Upper lobe of right lung (tissue), 1 donor: ENCODE measurements around the gene CCDC69. TPM values are rescaled to one million over a fixed set of nuclear protein-coding genes. Genes with fewer than 3 reads are reported as not detected.
A peak's percentile ranks its signal among the peaks of the same experiment; 100 is the strongest.

Source experiments
- ATAC-seq: fragments of 200-7000 bp; cut with Tn5 transposase; one replicate; pipeline ENCODE4 v1.9.1; 2020; ENCODE audit warnings: mild to moderate bottlenecking, moderate library complexity
- DNase-seq: peaks from one replicate; pipeline ENCODE4 v3.0.0-alpha.2; 2020
- H3K27ac ChIP-seq: fragments of 200-600 bp; one replicate; pipeline ENCODE4 v1.8.0; 2022
- H3K27me3 ChIP-seq: fragments of 200-600 bp; one replicate; pipeline ENCODE4 v1.8.0; 2022; ENCODE audit warnings: mild to moderate bottlenecking
- H3K36me3 ChIP-seq: fragments of 200-600 bp; one replicate; pipeline ENCODE4 v1.8.0; 2022
- H3K4me1 ChIP-seq: fragments of 200-600 bp; one replicate; pipeline ENCODE4 v1.8.0; 2022
- H3K4me3 ChIP-seq: fragments of 200-600 bp; one replicate; pipeline ENCODE4 v1.8.0; 2022; ENCODE audit warnings: mild to moderate bottlenecking
- H3K9me3 ChIP-seq: fragments of 200-600 bp; one replicate; pipeline ENCODE4 v1.8.0; 2022
- CTCF ChIP-seq: fragments of 200-600 bp; IDR thresholded peaks from one replicate; pipeline ENCODE4 v1.8.0; 2022; ENCODE audit warnings: antibody characterized with exemption
- intact Hi-C: fragments of 100-400 bp; cut with DNase I; formaldehyde crosslinking; loops from one replicate; pipeline ENCODE4 v1.11.0; 2022
- total RNA-seq: library from RNA; stranded (reverse); fragmentation: NEBNext Ultra II Directional; extraction: Animal tissue kit (Norgen Biotek cat#: 25700); gene quantifications from one replicate; pipeline ENCODE4 v1.2.1, GENCODE V29; 2021
- donor health status: DM: no; HTN: yes; CAD: no; lungs with severe emphysema.

The CCDC69 gene
- total RNA-seq, 1 donor from 2014 or later = 81.9 TPM

GRCh38 chr5:151214614-151215545, 9.0 kb downstream of the CCDC69 start:
- peak; percentile 67 for ATAC-seq
- Histone ChIP-seq H3K27ac (peak overlapping the region; percentile 89), H3K9me3 (no peaks in the 10 kb centered on the region), H3K36me3 (no peaks in the 10 kb centered on the region), H3K4me3 (no peak overlapping the region), H3K4me1 (peaks cover 60% of the 10 kb centered on the region), H3K27me3 (no peaks in the 10 kb centered on the region)
- TF ChIP-seq CTCF = no peak
- no peak for DNase-seq
- intact Hi-C loops = no loop called here

- DNase-seq (peak; percentile 92), ATAC-seq (peak; percentile 97)
- peaks cover 67% of the 10 kb centered on the region for H3K4me1 ChIP-seq
- intact Hi-C loops = no loop called here
- peak overlapping the region; percentile 25 for H3K4me3 ChIP-seq
- H3K27me3 ChIP-seq = no peaks in the 10 kb centered on the region
- H3K27ac ChIP-seq = peak overlapping the region; percentile 89
- no peaks in the 10 kb centered on the region for H3K36me3 ChIP-seq
- no peak for TF ChIP-seq CTCF
- no peaks in the 10 kb centered on the region for H3K9me3 ChIP-seq
These were observed 9.9 kb downstream of the CCDC69 start for GRCh38 chr5:151213803-151214613.

GRCh38 chr5:151212406-151212798, 11.5 kb downstream of the CCDC69 start:
- no peak for ATAC-seq
- peak overlapping the region; percentile 89 for H3K27ac ChIP-seq

GRCh38 chr5:151208481-151208914, 15.4 kb downstream of the CCDC69 start:
- peak overlapping the region; percentile 86 for H3K27ac ChIP-seq
- TF ChIP-seq CTCF = no peak
- no peak for DNase-seq
- peak; percentile 68 for ATAC-seq
- H3K36me3 ChIP-seq = no peaks in the 10 kb centered on the region
- intact Hi-C loops = no loop called here
- H3K27me3 ChIP-seq = no peaks in the 10 kb centered on the region
- H3K4me1 ChIP-seq = peaks cover 55% of the 10 kb centered on the region
- no peak overlapping the region for H3K4me3 ChIP-seq
- no peaks in the 10 kb centered on the region for H3K9me3 ChIP-seq

More at GRCh38 chr5:151212406-151212798, 11.5 kb downstream of the CCDC69 start:
- no peaks in the 10 kb centered on the region for H3K36me3 ChIP-seq
- H3K4me3 ChIP-seq = no peak overlapping the region
- no peak for TF ChIP-seq CTCF
- H3K27me3 ChIP-seq = no peaks in the 10 kb centered on the region
- peaks cover 83% of the 10 kb centered on the region for H3K4me1 ChIP-seq
- no peak for DNase-seq
- H3K9me3 ChIP-seq = no peaks in the 10 kb centered on the region
- intact Hi-C loops = no loop called here

GRCh38 chr5:151205411-151205810, 18.5 kb downstream of the CCDC69 start:
- no peaks in the 10 kb centered on the region for H3K27me3 ChIP-seq
- H3K4me1 ChIP-seq = peaks cover 30% of the 10 kb centered on the region
- ATAC-seq = no peak
- peaks cover 14% of the 10 kb centered on the region for H3K36me3 ChIP-seq
- no peak overlapping the region for H3K27ac ChIP-seq
- no peaks in the 10 kb centered on the region for H3K9me3 ChIP-seq
- no peak for DNase-seq
- intact Hi-C loops = no loop called here
- H3K4me3 ChIP-seq = no peak overlapping the region
- no peak for TF ChIP-seq CTCF
